Aorta (tissue), 5 donors: ENCODE measurements around the gene SHE. TPM values are rescaled to one million over a fixed set of nuclear protein-coding genes. Genes with fewer than 3 reads are reported as not detected.

ENCODE experiments used
- ATAC-seq: fragments of 200-7000 bp; cut with Tn5 transposase; one replicate; pipeline ENCODE4 v1.9.1; 2022; ENCODE audit warnings: moderate library complexity; ENCODE audit not compliant: low FRiP score
- DNase-seq, 2 donors: peaks; one replicate each; pipeline ENCODE4 v3.0.0-alpha.2; 2020
- H3K27ac ChIP-seq, 2 donors: one replicate each; pipeline ENCODE4 v1.5.1; 2013; ENCODE audit warnings: low read length in 2 of 2, mild to moderate bottlenecking in 2 of 2, moderate library complexity in 2 of 2, control low read depth in 1 of 2, inconsistent platforms in 1 of 2, low read depth in 1 of 2
- H3K27me3 ChIP-seq, 2 donors: one replicate each; pipeline ENCODE4 v1.6.1; 2013; ENCODE audit warnings: control low read depth in 1 of 2, low read length in 1 of 2, mild to moderate bottlenecking in 1 of 2, moderate library complexity in 1 of 2; ENCODE audit not compliant: insufficient read depth in 2 of 2, control insufficient read depth in 1 of 2
- H3K36me3 ChIP-seq, 2 donors: one replicate each; pipeline ENCODE4 v1.6.1; 2013; ENCODE audit warnings: control low read depth in 1 of 2, low read length in 1 of 2, mild to moderate bottlenecking in 1 of 2; ENCODE audit not compliant: insufficient read depth in 2 of 2, control insufficient read depth in 1 of 2
- H3K4me1 ChIP-seq, 2 donors: one replicate each; pipeline ENCODE4 v1.6.1; 2013; ENCODE audit warnings: low read length in 2 of 2, control low read depth in 1 of 2, mild to moderate bottlenecking in 1 of 2, moderate library complexity in 1 of 2; ENCODE audit not compliant: insufficient read depth in 2 of 2, control insufficient read depth in 1 of 2
- H3K4me3 ChIP-seq, 2 donors: one replicate each; pipeline ENCODE4 v1.5.1; 2013; ENCODE audit warnings: low read length in 2 of 2, control low read depth in 1 of 2, mild to moderate bottlenecking in 1 of 2
- H3K9me3 ChIP-seq: one replicate; pipeline ENCODE4 v1.6.1; 2013; ENCODE audit warnings: mild to moderate bottlenecking, low read length; ENCODE audit not compliant: control insufficient read depth
- WGBS, 2 donors: extraction: QIAGEN DNeasy Blood & Tissue Kit; methylation state at CpG; one replicate each; pipeline ENCODE4 v1.1.7; 2013; 5-methylcytosine and 5-hydroxymethylcytosine counted together
- intact Hi-C, 2 donors: fragments of 100-400 bp; cut with DNase I; formaldehyde crosslinking; loops; one replicate each; pipeline versions ENCODE4 v1.14.2 to v1.15.0; 2022
- polyA plus RNA-seq, 2 donors: library from polyadenylated mRNA; stranded (reverse); fragments of 200-250 nt; gene quantifications; one replicate each; pipeline ENCODE4 v1.2.3, GENCODE V29; 2013
- total RNA-seq, 2 donors: library from RNA; stranded (reverse); fragmentation: NEBNext Ultra II Directional; extraction: Animal tissue kit (Norgen Biotek cat#: 25700); gene quantifications; one replicate each; pipeline ENCODE4 v1.2.1, GENCODE V29; 2021
- donor health status: healthy with polysubstance abuse.
- donor health status: Bipolar disorder and iron deficiency.
- donor health status: DM: no; HTN: no; CAD: no.
- donor health status: DM: no; HTN: no; CAD: no.
- donor health status: DM: yes; HTN: yes; CAD: no.

SHE gene
- total and polyA plus RNA-seq, 4 donors, result 2.9 to 44.1 (median 13.6) TPM

DNA sequence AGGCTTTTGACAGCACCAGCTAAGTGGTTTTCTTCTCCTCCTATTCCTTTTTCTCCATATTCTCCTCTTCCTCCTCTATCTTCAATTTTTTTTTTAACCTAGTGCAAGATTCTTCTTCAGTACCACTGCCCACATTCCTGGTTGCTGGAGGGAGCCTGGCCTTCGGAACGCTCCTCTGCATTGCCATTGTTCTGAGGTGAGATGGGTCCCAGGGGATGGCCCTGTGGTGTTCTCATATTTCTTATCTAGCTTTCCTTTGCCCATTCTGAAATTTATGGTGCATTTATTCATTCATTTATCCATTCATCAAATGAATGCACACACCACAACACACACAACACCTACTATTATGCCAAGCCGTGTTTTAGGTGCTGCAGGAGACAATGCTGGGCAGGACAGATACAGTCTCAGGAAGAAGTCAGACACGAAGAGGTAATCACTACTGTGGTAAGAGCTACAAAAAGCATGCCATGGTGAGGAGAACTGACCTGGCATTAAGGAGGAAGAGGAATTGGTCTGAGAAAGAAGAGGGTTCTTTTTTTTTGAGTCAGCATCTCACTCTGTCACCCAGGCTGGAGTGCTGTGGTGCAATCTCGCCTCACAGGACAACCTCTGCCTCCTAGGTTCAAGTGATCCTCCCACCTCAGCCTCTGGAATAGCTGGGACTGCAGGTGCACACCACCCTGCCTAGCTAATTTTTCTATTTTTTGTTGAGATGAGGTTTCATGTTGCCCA lies 47.7 kb downstream of the SHE start:
- Histone ChIP-seq H3K27ac (no peak overlapping the region), H3K27me3 (no peaks in the 10 kb centered on the region), H3K36me3 (no peaks in the 10 kb centered on the region), H3K9me3 (no peaks in the 10 kb centered on the region), H3K4me1 (peaks cover 0 to 2% of the 10 kb centered on the region in 2 donors), H3K4me3 (no peak overlapping the region)
- ATAC-seq (no peak), DNase-seq (peak in 1 of 2 donors; percentile 50)
- WGBS, 2 donors, result 95 to 97% methylated on average over 5 of the region's 5 CpGs
- intact Hi-C loops, result no loop called here

DNA sequence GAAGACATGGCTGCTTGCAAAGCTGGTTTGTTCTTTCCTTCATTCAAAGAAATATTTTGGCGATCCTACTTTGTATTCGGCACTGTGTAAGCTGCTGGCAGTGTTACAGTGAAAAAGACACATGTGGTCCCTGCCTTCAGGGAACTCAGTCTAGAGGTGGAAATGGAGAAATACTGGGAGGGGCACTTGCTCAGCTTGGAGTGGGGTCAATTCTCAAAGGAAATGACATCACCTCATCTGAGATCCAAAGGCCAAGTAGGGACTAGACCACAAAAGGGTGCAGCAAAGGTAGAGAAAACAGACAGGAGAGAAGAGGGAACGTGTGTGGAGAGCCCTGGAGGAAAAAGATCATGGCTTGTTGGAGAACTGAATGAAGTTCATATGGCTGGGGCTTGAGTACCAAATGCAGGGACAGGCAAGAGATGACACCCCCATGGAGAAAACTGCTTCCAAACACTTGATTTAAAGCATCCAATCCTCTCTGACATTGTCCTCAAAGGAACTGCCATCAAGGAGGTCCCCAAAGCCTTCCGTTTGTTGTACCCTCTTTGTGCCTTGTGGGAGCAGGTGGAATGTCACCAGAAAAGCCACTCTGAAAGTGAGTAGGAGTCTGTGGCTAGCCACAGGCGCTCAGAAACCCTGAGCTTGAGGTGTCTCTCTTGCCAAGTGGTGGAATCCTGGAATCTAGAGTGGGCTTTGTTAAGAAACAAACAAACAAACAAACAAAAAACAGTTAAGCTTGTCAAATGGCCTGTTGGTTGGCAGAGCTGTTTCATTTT lies 48.4 kb downstream of the SHE start:
- Histone ChIP-seq H3K27me3 (no peaks in the 10 kb centered on the region), H3K27ac (no peak overlapping the region), H3K36me3 (no peaks in the 10 kb centered on the region), H3K4me1 (peaks cover 0 to 2% of the 10 kb centered on the region in 2 donors), H3K9me3 (no peaks in the 10 kb centered on the region), H3K4me3 (no peak overlapping the region)
- peak; percentile 79 for ATAC-seq
- 50 to 52% methylated on average over 5 of the region's 5 CpGs for WGBS, 2 donors
- no peak for DNase-seq
- intact Hi-C loops, result no loop called here

DNA sequence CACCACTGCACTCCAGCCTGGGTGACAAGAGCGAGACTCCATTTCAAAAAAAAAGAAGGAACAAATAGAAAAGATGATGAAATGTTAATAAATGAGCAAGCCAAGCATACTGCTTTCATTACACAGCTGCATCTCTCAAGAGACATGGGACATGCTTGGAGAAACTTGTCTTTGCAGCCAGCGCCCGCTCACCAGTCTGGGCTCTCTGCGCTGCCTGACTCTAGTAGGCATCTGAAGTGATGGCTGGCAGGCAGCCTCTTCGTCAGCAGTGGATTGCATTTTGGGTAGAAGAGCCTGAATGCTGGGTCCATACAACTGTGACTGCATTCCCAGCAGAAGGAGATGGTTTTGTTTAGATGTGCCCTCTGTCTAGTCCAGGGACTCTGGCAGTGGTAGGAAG lies 49.1 kb downstream of the SHE start:
- H3K27ac ChIP-seq, result no peak overlapping the region

DNA sequence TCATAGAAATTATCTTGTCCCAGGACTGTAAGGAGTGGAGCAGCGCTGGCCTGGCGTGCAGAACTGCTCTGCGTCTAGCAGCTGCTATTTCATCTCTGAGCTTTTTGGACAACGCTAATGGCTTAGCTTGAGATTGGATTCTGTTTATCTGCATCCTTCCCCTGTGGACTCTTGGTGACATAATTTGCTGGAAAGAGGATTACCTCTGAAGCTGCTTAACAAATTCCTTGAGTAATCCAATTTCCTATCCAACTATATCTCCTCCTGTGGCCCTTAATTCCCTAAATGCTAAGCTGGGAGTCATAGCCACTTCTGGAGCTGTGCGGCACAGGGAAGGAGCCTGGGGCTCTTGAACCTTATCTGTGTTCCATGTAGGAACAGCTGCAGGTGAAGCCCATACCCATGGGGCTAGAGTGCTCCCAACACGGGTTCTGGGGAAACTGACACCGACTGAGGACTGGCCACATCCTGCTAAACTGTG lies 53.8 kb downstream of the SHE start:
- no peak overlapping the region for H3K4me3 ChIP-seq
- H3K27me3 ChIP-seq, result no peaks in the 10 kb centered on the region
- ATAC-seq (peak; percentile 38), DNase-seq (no peak)
- 80% methylated on average over 7 of the region's 7 CpGs for WGBS, 2 donors
- peaks cover 0 to under 1% of the 10 kb centered on the region in 2 donors for H3K4me1 ChIP-seq
- no peaks in the 10 kb centered on the region for H3K9me3 ChIP-seq
- no peak overlapping the region for H3K27ac ChIP-seq
- H3K36me3 ChIP-seq, result no peaks in the 10 kb centered on the region
- intact Hi-C loops, result no loop called here

More for the DNA sequence above, 49.1 kb downstream of the SHE start:
- intact Hi-C loops, result no loop called here
- WGBS, 2 donors, result 63 to 78% methylated on average over 5 of the region's 5 CpGs
- no peak for ATAC-seq
- DNase-seq, result no peak
- Histone ChIP-seq H3K36me3 (no peaks in the 10 kb centered on the region), H3K4me3 (no peak overlapping the region), H3K9me3 (no peaks in the 10 kb centered on the region), H3K27me3 (no peaks in the 10 kb centered on the region), H3K4me1 (peaks cover 0 to 2% of the 10 kb centered on the region in 2 donors)

DNA sequence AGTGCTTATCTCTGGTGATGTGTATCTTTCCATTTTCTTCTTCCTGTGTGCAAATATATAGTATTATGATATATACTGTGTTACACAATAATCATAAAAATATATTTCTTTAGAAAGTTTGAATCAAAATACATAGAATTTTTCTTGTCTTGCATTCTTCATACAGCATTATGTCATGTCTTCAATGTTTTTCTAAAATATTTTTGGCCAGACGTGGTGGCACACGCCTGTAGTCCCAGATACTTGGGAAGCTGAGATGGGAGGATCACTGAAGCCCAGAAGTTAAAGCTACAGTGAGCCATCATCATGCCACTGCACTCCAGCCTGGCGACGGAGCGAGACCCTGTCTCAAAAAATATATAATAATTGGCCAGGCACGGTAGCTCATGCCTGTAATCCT lies 55.4 kb downstream of the SHE start:
- no peak for ATAC-seq
- WGBS, 2 donors, result 88 to 92% methylated on average over 6 of the region's 6 CpGs
- Histone ChIP-seq H3K9me3 (no peaks in the 10 kb centered on the region), H3K4me3 (no peak overlapping the region), H3K4me1 (no peaks in the 10 kb centered on the region), H3K36me3 (no peaks in the 10 kb centered on the region), H3K27ac (no peak overlapping the region), H3K27me3 (no peaks in the 10 kb centered on the region)
- intact Hi-C loops, result no loop called here
- DNase-seq, result no peak

DNA sequence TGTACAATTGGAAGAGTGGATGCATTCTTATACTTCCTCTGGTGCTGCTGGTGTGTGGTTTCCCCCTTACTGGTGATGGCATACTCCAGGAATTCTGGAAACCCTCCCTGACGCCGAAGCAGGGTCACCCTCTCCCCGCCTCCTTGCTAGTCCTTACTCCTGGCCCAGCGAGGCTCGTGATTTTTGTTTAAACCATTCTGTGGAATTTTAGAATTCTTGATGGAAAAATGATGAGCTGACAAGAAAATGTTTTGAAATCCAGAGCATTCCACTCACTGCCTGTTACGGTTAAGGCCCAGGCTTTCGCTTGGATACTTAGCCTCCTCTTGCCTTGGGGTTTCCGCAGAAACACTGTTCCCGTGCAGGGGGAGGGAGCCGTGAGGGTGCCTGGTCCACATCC lies 55.9 kb downstream of the SHE start:
- no peaks in the 10 kb centered on the region for H3K9me3 ChIP-seq
- no peak overlapping the region for H3K27ac ChIP-seq
- DNase-seq (no peak), ATAC-seq (no peak)
- intact Hi-C loops, result no loop called here
- no peaks in the 10 kb centered on the region for H3K4me1 ChIP-seq
- H3K27me3 ChIP-seq, result no peaks in the 10 kb centered on the region
- H3K36me3 ChIP-seq, result no peaks in the 10 kb centered on the region
- H3K4me3 ChIP-seq, result no peak overlapping the region
- WGBS, 2 donors, result 65 to 75% methylated on average over 10 of the region's 10 CpGs

DNA sequence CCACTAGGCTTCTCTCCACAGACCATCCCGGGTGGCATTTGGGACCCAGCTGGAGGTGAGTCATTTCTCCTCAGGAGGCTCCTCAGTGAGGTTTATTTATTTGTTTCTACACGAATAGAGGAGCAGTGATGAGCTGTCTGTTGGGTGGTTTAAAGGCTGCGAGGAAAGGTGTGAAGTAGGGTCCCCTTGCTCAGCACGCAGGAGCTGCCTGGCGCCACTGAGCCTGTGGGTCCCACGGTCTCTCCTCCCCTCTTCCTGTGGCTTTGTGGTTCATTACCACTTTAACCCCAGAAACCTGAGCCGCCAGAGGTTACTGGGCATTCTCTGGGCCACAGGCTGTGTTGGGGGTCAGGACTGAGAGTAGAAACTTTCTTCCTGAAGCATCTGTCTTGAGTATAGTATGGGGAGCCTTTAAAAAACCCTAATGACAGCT lies 57.2 kb downstream of the SHE start:
- Histone ChIP-seq H3K4me1 (no peaks in the 10 kb centered on the region), H3K27ac (no peak overlapping the region), H3K4me3 (no peak overlapping the region), H3K27me3 (no peaks in the 10 kb centered on the region), H3K9me3 (no peaks in the 10 kb centered on the region), H3K36me3 (no peaks in the 10 kb centered on the region)
- intact Hi-C loops, result no loop called here
- WGBS, 2 donors, result 78 to 85% methylated on average over 7 of the region's 7 CpGs
- DNase-seq (no peak), ATAC-seq (no peak)

DNA sequence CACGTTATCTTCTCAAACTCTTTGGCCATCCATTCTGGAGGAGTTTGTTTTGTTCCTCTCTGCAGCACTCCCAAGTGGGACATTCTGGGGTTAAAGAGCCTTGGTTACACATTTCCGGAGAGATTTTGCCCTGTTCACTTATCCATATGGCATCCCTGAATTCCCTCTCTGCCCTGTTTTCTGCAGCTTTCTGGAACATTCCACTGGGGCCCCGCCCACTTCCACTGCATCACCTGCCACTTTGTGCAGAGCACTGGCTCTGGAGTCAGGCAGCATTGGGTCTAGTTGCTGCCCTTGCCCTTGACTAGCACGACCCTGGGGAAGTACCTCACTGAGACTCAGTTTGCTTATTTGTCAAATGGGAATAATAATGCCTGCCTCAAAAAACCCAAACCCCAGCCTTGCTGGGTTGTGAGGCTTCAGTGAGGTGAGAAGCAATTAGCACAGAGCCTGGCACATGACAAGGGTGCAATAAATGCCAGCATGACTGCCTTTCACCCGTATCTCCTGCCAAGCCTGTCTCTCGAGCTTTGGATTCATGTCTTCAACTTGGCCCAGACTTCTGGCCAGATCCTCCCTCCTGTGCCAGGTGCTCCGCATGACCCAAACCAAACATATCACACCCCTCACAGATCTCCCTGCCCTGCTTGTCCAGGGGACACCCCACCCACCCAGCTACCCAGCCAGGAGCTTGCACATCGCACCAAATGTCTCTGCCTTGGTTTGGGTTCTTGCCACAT lies 58.8 kb downstream of the SHE start:
- no peak for ATAC-seq
- DNase-seq, result no peak
- no peak overlapping the region for H3K27ac ChIP-seq
- H3K4me1 ChIP-seq, result no peaks in the 10 kb centered on the region
- no peaks in the 10 kb centered on the region for H3K27me3 ChIP-seq
- WGBS, 2 donors, result 74 to 77% methylated on average over 8 of the region's 8 CpGs
- intact Hi-C loops, result no loop called here
- H3K36me3 ChIP-seq, result no peaks in the 10 kb centered on the region
- no peak overlapping the region for H3K4me3 ChIP-seq
- H3K9me3 ChIP-seq, result no peaks in the 10 kb centered on the region
